Stomach (tissue), 9 donors: ENCODE measurements around the gene MIOX. TPM values are rescaled to one million over a fixed set of nuclear protein-coding genes. Genes with fewer than 3 reads are reported as not detected.

Source experiments
- DNase-seq, 2 donors: peaks; one replicate each; pipeline versions ENCODE4 v3.0.0 to v3.0.0-alpha.2; 2013 to 2019
- H3K27ac ChIP-seq, 5 donors: fragments of 200-600 bp in 4 of 5; sonication (generic) in 4 of 5; one replicate each; pipeline ENCODE4 v1.5.1; 2013 to 2019; ENCODE audit warnings: mild to moderate bottlenecking in 1 of 5, moderate library complexity in 1 of 5
- H3K27me3 ChIP-seq, 3 donors: fragments of 200-600 bp; sonication (generic); one replicate each; pipeline ENCODE4 v1.5.1; 2017 to 2019; ENCODE audit warnings: mixed run types in 1 of 3
- H3K36me3 ChIP-seq, 4 donors: fragments of 200-600 bp; sonication (generic); 1 replicate in 3 of 4; 2 replicates in 1 of 4; pipeline ENCODE4 v1.5.1; 2016 to 2019
- H3K4me1 ChIP-seq, 4 donors: fragments of 200-600 bp; sonication (generic); one replicate each; pipeline ENCODE4 v1.5.1; 2016 to 2019
- H3K4me3 ChIP-seq, 4 donors: fragments of 200-600 bp; sonication (generic) in 3 of 4; one replicate each; pipeline ENCODE4 v1.5.1; 2016 to 2019; ENCODE audit warnings: mild to moderate bottlenecking in 1 of 4
- H3K9me3 ChIP-seq, 4 donors: fragments of 200-600 bp; sonication (generic); one replicate each; pipeline ENCODE4 v1.5.1; 2016 to 2019
- EP300 ChIP-seq: sonication (generic); formaldehyde crosslinking; IDR thresholded peaks from one replicate; pipeline ENCODE4 v1.6.1; 2017; ENCODE audit warnings: antibody characterized with exemption
- POLR2A ChIP-seq, 4 donors: fragments of 450-650 bp; IDR thresholded peaks; one replicate each; pipeline ENCODE4 v1.6.1; 2016; ENCODE audit warnings: antibody characterized with exemption in 4 of 4, control low read depth in 2 of 4, mild to moderate bottlenecking in 1 of 4, moderate library complexity in 1 of 4
- POLR2AphosphoS5 ChIP-seq, 3 donors: sonication (generic); formaldehyde crosslinking; IDR thresholded peaks; one replicate each; pipeline ENCODE4 v1.6.1; 2016; ENCODE audit warnings: antibody characterized with exemption in 3 of 3
- WGBS, 5 donors: extraction: QIAGEN DNeasy Blood & Tissue Kit in 3 of 5; methylation state at CpG; one replicate each; pipeline versions ENCODE4 v1.1.5 to v1.1.7; 2013 to 2018; 5-methylcytosine and 5-hydroxymethylcytosine counted together
- intact Hi-C: fragments of 100-400 bp; cut with DNase I; formaldehyde crosslinking; loops from one replicate; pipeline ENCODE4 v1.15.1; 2023; ENCODE audit warnings: low total_unique reads
- polyA plus RNA-seq, 3 donors: library from polyadenylated mRNA; stranded (reverse); fragments of 200-250 nt; gene quantifications; one replicate each; pipeline ENCODE4 v1.2.3, GENCODE V29; 2013
- total RNA-seq, 5 donors: library from RNA; depleted of rRNA; stranded (reverse); fragments of >200 nt; gene quantifications; one replicate each; pipeline versions ENCODE4 v1.1.0 to v1.2.3, GENCODE V29; 2014 to 2016
- TF ChIP-seq, protein P1 (sequence below), 7 experiments: fragments of 450-650 bp in 4 of 7; fragments of 200-600 bp in 3 of 7; sonication (generic) in 3 of 7; IDR thresholded peaks; one replicate each; pipeline ENCODE4 v1.5.1; 2016 to 2019; ENCODE audit warnings: antibody characterized with exemption in 7 of 7, control low read depth in 2 of 7, mild to moderate bottlenecking in 1 of 7
- donor health status: healthy with polysubstance abuse.
- donor health status: Bipolar disorder and iron deficiency.
- donor health status: healthy.

The MIOX gene
- total and polyA plus RNA-seq, 8 donors = 0.40 TPM; not detected in 7

DNA sequence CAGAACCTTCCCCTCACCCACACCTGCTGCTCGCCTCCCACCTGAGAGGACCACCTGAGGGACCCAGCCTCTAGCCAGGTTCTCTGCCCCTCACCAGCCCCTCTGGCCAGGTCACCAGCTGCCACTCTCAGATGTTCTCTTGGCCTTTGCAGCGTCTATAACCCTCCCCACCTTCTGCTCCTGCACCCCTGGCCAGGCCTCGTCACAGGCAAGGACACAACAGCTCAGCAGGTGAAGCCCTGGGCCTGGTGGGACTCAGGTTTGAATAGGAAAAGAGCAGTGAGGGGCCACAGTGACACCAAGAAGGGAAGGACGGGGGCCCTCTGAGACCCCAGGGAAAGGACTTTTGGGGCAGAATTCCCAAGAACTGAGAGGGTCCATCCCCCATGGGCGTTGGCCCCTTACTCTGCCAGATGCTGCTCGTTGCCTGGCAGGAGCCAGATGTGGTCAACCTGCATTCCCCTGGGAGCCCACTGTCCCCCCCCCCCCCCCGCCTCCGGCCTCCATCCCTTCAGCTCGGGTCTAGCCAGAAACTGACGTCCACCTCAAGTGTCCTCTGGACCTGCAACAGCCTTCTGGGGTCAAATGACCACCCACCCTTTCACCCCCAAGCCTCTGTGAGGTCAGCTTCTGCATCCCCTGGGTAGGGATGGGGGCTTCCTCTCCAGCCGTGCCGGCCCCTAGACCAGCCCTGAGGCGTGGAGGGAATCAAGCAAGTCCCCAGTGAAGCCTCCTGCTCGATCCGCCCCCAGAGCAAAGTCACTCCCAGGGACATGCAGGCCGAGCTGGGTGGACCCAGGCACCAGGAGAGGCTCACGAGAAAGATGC, 40.6 kb upstream of the MIOX start:
- H3K27ac ChIP-seq = peak overlapping the region; percentile 56 to 84 (median 68)
- no peaks in the 10 kb centered on the region for H3K9me3 ChIP-seq
- WGBS, 5 donors = 65 to 73% (median 70%) methylated on average over 11 to 17 of the region's 17 CpGs
- no peaks in the 10 kb centered on the region for H3K27me3 ChIP-seq
- no peak overlapping the region for H3K4me3 ChIP-seq
- intact Hi-C loops = no loop called here
- H3K4me1 ChIP-seq = peaks cover 20 to 56% (median 46%) of the 10 kb centered on the region in 4 donors
- peaks cover 34 to 89% (median 87%) of the 10 kb centered on the region in 4 donors for H3K36me3 ChIP-seq
- DNase-seq = no peak
- TF ChIP-seq POLR2A (IDR thresholded peaks at IDR 0.05) = no peak
- TF ChIP-seq, protein P1, sequence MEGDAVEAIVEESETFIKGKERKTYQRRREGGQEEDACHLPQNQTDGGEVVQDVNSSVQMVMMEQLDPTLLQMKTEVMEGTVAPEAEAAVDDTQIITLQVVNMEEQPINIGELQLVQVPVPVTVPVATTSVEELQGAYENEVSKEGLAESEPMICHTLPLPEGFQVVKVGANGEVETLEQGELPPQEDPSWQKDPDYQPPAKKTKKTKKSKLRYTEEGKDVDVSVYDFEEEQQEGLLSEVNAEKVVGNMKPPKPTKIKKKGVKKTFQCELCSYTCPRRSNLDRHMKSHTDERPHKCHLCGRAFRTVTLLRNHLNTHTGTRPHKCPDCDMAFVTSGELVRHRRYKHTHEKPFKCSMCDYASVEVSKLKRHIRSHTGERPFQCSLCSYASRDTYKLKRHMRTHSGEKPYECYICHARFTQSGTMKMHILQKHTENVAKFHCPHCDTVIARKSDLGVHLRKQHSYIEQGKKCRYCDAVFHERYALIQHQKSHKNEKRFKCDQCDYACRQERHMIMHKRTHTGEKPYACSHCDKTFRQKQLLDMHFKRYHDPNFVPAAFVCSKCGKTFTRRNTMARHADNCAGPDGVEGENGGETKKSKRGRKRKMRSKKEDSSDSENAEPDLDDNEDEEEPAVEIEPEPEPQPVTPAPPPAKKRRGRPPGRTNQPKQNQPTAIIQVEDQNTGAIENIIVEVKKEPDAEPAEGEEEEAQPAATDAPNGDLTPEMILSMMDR (IDR thresholded peaks at IDR 0.05) = no peak
- TF ChIP-seq POLR2AphosphoS5 (IDR thresholded peaks at IDR 0.05) = no peak
- TF ChIP-seq EP300 = no peak

DNA sequence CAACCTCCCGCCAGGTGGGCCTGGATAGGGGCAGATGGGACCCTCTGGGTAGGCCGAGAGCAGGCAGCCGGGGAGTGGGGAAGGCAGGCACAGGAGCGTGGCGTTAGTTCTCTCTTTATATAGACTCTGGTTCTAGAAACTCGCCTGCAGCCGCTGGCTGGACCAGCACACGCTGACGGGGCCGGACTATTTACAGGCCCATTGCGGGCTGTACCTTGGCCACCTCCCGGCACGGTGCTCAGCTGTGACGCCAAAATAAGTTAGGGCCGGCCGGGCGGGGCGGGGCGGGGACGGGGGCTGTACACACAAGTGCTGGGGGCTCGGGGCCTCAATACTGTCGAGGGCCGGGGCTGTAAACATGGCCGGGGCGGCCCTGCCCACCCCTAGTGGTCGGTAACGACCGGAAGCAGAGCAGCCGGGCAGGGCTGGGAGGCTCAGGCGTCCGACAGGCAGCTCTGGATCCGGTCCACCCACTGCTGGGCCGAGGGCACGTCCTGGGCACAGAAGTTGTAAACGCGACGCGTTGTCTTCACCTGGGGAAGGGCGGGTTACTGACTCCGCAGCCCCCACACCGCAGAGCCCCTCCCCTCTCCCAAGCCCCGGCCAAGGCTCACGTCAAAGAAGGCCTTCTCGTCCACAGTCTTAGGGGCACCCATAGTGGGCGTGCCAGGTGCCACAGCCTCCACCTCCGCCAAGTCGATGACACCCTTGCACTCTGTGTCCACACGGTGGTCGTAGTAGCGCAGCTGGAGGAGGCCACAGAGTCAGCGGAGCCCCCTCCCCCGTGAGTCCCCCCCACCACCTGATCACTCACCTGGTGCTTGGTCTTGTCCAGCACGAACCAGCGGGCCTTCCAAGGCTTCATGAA, 39.7 kb upstream of the MIOX start:
- WGBS, 5 donors = 46 to 77% (median 65%) methylated on average over 33 to 54 of the region's 54 CpGs

DNA sequence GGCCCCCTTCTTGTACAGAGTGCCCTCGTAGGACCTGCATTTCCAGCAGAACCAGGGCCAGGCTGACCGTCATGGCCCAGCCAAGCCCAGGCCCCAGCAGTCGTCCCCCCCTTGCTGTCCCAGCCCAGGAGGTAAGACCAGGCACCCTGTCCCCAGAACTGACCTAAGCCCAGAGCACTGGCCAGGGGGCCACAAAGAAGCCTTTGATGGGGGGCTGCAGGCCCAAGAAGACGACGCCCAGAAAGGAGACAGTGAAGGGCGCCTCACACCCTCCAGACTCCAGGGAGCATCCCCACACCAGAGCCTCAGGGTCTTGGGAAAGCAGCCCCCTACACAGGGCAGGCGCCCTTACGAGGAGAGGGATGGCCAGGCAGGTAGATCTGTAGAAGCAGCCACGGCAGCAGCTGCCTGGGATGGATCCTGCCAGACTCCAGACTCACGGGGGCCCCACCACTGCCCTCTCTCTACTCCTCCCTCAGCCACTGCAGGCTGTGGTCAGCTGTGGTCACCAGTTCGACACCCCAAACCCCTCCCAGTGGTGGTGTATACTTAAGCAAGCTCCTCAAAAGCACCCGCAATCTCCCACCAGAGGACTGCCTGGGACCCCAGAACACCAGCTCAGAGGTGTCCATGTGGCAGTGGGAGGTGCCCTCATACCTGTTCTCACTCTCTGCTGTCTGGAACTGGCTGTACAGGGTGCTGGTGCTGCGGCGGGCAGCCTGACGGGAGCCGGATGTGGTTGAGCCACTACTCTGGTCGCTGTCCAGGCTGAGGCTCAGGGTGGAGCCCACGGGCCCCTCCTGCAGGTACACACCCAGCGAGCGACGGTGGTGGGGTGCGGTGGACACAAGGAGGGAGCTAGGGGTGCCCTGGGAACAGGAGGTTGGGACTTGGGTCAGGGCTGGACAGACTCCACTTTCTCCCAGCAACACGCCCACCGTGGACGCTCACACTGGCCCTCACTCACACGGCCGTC, 38.8 kb upstream of the MIOX start:
- Histone ChIP-seq H3K4me1 (peaks cover 20 to 56% (median 46%) of the 10 kb centered on the region in 4 donors), H3K9me3 (no peaks in the 10 kb centered on the region), H3K27me3 (no peaks in the 10 kb centered on the region), H3K4me3 (no peak overlapping the region), H3K36me3 (peaks cover 32 to 91% (median 89%) of the 10 kb centered on the region in 4 donors), H3K27ac (peak overlapping the region; percentile 3 to 47 (median 34))
- intact Hi-C loops = no loop called here
- WGBS, 5 donors = 49 to 78% (median 63%) methylated on average over 15 to 27 of the region's 27 CpGs
- TF ChIP-seq POLR2AphosphoS5 (IDR thresholded peaks at IDR 0.05) = peak in 1 of 3 donors; percentile 27
- TF ChIP-seq POLR2A (IDR thresholded peaks at IDR 0.05) = no peak
- peak; percentile 48 to 69 for DNase-seq

More for the DNA sequence above, 39.7 kb upstream of the MIOX start:
- TF ChIP-seq POLR2AphosphoS5 (IDR thresholded peaks at IDR 0.05) = no peak
- no peak for TF ChIP-seq POLR2A (IDR thresholded peaks at IDR 0.05)
- no peak for TF ChIP-seq EP300
- TF ChIP-seq, protein P1 (IDR thresholded peaks at IDR 0.05) = no peak
- no peaks in the 10 kb centered on the region for H3K27me3 ChIP-seq
- DNase-seq = peak; percentile 44
- intact Hi-C loops = no loop called here
- no peak overlapping the region for H3K4me3 ChIP-seq
- H3K36me3 ChIP-seq = peaks cover 32 to 88% (median 87%) of the 10 kb centered on the region in 4 donors
- peak overlapping the region; percentile 10 to 84 (median 34) for H3K27ac ChIP-seq
- no peaks in the 10 kb centered on the region for H3K9me3 ChIP-seq
- peaks cover 20 to 56% (median 46%) of the 10 kb centered on the region in 4 donors for H3K4me1 ChIP-seq

DNA sequence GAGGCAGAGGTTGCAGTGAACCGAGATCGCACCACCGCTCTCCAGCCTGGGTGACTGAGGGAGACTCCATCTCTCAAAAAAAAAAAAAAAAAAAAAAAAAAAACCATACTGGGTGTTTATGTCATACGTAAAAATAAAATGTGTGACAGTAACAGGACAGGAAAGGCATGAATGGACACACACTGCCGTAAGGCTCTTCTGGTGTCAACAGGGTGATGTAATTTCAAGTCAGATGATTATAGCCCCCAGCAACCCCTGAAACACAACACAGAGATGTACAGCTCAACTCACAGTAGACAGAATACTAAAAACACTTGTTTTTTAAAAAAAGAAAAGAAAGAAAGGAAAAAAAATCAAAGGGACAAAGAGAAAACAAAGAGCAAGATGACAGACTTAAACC, 34.0 kb upstream of the MIOX start:
- no peak for DNase-seq
- WGBS, 5 donors = 86 to 92% (median 90%) methylated on average over 5 of the region's 5 CpGs
- peaks cover 54 to 97% (median 94%) of the 10 kb centered on the region in 4 donors for H3K36me3 ChIP-seq
- H3K9me3 ChIP-seq = no peaks in the 10 kb centered on the region
- intact Hi-C loops = no loop called here
- H3K4me3 ChIP-seq = no peak overlapping the region
- no peak for TF ChIP-seq POLR2A (IDR thresholded peaks at IDR 0.05)
- TF ChIP-seq POLR2AphosphoS5 (IDR thresholded peaks at IDR 0.05) = no peak
- TF ChIP-seq EP300 = no peak
- no peaks in the 10 kb centered on the region for H3K27me3 ChIP-seq
- H3K4me1 ChIP-seq = peaks cover 0 to 11% (median 4%) of the 10 kb centered on the region in 4 donors
- no peak overlapping the region for H3K27ac ChIP-seq
